Measurements from ENCODE around the gene SMAD6.

Gene SMAD6

GRCh38 chr15:66715181-66715624 lies 13.2 kb downstream of the SMAD6 start:
- H3K4me1 ChIP-seq (ENCODE audit: control insufficient read depth in 1 of 2, insufficient read depth in 2 of 2, low read length in 2 of 2): peaks cover 9 to 25% of the 10 kb centered on the region in 2 donors
- H3K27ac ChIP-seq (ENCODE audit: low read length): no peak overlapping the region
- H3K36me3 ChIP-seq (ENCODE audit: control insufficient read depth in 1 of 2, insufficient read depth in 2 of 2, low read length in 2 of 2): peaks cover 0 to 10% of the 10 kb centered on the region in 2 donors
- no peak overlapping the region for H3K4me3 ChIP-seq (ENCODE audit: low read depth in 1 of 2, low read length in 2 of 2)
- no peaks in the 10 kb centered on the region for H3K9me3 ChIP-seq (ENCODE audit: control insufficient read depth in 1 of 2, low read length in 2 of 2)
- H3K27me3 ChIP-seq (ENCODE audit: low read depth, low read length): no peaks in the 10 kb centered on the region

DNA sequence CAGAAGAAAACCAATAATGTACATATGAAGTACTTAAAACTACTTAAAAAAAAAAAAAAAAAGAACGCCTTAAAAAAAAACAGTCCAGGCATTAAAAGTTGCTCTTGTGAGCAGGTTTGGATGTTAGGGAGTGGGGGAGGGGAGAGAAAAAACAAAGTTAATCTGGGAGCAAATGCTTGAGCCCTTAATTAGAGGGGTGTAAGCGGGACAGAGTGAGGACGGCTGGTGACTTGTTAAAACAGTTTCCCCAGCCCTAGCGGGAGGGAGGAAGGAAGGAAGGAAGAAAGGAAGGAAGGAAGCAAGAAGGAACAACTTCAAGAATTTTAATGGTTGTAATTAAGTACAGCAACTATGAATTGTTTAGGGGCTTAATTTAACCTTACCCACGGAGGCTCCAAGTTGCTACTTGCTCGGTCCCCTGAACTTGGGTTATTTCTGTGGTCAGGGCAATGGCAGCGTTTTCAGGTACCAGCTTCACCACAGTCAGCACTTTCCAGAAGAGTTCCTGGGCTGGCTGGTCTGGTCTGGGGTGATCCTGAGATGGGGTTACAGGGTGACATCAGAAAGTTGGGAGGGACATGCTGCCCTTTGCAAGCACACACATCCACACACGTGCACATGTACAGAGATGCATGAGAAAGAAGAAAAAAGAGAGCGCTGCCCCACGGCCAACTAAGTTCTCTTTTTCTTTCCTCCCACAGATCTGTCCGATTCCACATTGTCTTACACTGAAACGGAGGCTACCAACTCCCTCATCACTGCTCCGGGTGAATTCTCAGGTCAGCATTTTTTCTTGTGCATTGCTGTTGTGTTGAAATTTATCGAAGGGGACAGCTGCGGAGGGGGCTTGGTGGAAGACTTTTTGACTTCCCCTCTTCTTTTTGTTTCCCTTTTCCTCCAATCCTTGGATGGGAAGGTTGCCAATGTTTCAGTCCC lies 14.0 kb downstream of the SMAD6 start:
- no peak overlapping the region for H3K4me3 ChIP-seq (ENCODE audit: low read depth in 1 of 2, low read length in 2 of 2)
- H3K27ac ChIP-seq (ENCODE audit: low read length): no peak overlapping the region
- H3K36me3 ChIP-seq (ENCODE audit: control insufficient read depth in 1 of 2, insufficient read depth in 2 of 2, low read length in 2 of 2): peaks cover 0 to 10% of the 10 kb centered on the region in 2 donors
- H3K27me3 ChIP-seq (ENCODE audit: low read depth, low read length): no peaks in the 10 kb centered on the region
- H3K9me3 ChIP-seq (ENCODE audit: control insufficient read depth in 1 of 2, low read length in 2 of 2): no peaks in the 10 kb centered on the region
- peaks cover 4 to 24% of the 10 kb centered on the region in 2 donors for H3K4me1 ChIP-seq (ENCODE audit: control insufficient read depth in 1 of 2, insufficient read depth in 2 of 2, low read length in 2 of 2)

DNA sequence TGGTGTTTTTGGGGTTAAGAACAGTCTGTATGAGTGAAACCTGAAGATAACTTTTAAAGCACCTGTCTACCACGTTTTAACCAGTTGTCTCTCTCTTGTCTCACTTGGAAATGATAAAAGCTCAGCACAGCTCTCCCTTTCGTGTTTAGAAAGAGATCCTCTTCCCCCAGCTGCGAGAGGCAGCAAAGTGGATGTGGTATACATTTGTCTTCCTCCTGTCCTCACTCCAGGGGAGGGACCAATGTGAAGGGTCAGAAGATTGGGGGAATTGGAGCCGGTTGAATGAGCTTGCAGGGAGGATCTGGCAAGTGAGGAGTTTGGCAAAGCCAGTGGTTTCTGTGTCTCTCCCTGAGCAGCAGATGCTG lies 14.6 kb downstream of the SMAD6 start:
- Histone ChIP-seq H3K4me3 (ENCODE audit: low read depth in 1 of 2, low read length in 2 of 2) (no peak overlapping the region), H3K36me3 (ENCODE audit: control insufficient read depth in 1 of 2, insufficient read depth in 2 of 2, low read length in 2 of 2) (peaks cover 0 to 10% of the 10 kb centered on the region in 2 donors), H3K4me1 (ENCODE audit: control insufficient read depth in 1 of 2, insufficient read depth in 2 of 2, low read length in 2 of 2) (peaks cover 4 to 18% of the 10 kb centered on the region in 2 donors)

GRCh38 chr15:66718220-66718988 lies 16.4 kb downstream of the SMAD6 start:
- Histone ChIP-seq H3K4me1 (ENCODE audit: control insufficient read depth in 1 of 2, insufficient read depth in 2 of 2, low read length in 2 of 2) (peaks cover 4 to 13% of the 10 kb centered on the region in 2 donors), H3K27ac (ENCODE audit: low read length) (no peak overlapping the region), H3K27me3 (ENCODE audit: low read depth, low read length) (no peaks in the 10 kb centered on the region), H3K36me3 (ENCODE audit: control insufficient read depth in 1 of 2, insufficient read depth in 2 of 2, low read length in 2 of 2) (peaks cover 0 to 10% of the 10 kb centered on the region in 2 donors), H3K9me3 (ENCODE audit: control insufficient read depth in 1 of 2, low read length in 2 of 2) (no peaks in the 10 kb centered on the region), H3K4me3 (ENCODE audit: low read depth in 1 of 2, low read length in 2 of 2) (no peak overlapping the region)

More for the DNA sequence above, 14.6 kb downstream of the SMAD6 start:
- Histone ChIP-seq H3K27ac (ENCODE audit: low read length) (no peak overlapping the region), H3K27me3 (ENCODE audit: low read depth, low read length) (no peaks in the 10 kb centered on the region), H3K9me3 (ENCODE audit: control insufficient read depth in 1 of 2, low read length in 2 of 2) (no peaks in the 10 kb centered on the region)

DNA sequence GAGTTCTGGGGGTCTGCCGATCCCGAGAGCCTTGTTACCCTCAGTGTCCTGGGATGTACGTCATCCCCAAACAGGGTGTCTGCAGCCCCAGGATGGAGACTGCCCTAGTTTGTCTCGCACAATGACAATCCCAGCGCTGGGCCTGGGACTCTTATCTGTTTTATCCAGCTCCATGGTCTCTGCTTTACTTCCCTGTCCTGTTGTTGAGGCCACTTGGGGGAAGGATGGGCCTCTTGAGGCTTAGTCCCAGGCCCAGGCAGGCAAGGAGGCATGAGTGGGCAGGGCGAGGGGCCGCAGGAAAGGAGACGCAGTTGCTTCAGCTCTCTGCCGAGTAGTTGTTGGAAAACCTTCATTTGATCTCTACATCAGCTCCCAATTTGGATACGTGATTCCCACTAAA lies 17.4 kb downstream of the SMAD6 start:
- peaks cover 0 to 10% of the 10 kb centered on the region in 2 donors for H3K36me3 ChIP-seq (ENCODE audit: control insufficient read depth in 1 of 2, insufficient read depth in 2 of 2, low read length in 2 of 2)
- no peak overlapping the region for H3K27ac ChIP-seq (ENCODE audit: low read length)
- H3K4me1 ChIP-seq (ENCODE audit: control insufficient read depth in 1 of 2, insufficient read depth in 2 of 2, low read length in 2 of 2): peaks cover 0 to 14% of the 10 kb centered on the region in 2 donors

GRCh38 chr15:66720206-66721010 lies 18.4 kb downstream of the SMAD6 start:
- peaks cover 0 to 10% of the 10 kb centered on the region in 2 donors for H3K36me3 ChIP-seq (ENCODE audit: control insufficient read depth in 1 of 2, insufficient read depth in 2 of 2, low read length in 2 of 2)
- no peak overlapping the region for H3K27ac ChIP-seq (ENCODE audit: low read length)
- H3K4me3 ChIP-seq (ENCODE audit: low read depth in 1 of 2, low read length in 2 of 2): no peak overlapping the region
- peaks cover 0 to 16% of the 10 kb centered on the region in 2 donors for H3K4me1 ChIP-seq (ENCODE audit: control insufficient read depth in 1 of 2, insufficient read depth in 2 of 2, low read length in 2 of 2)
- H3K9me3 ChIP-seq (ENCODE audit: control insufficient read depth in 1 of 2, low read length in 2 of 2): no peaks in the 10 kb centered on the region
- H3K27me3 ChIP-seq (ENCODE audit: low read depth, low read length): no peaks in the 10 kb centered on the region

More for the DNA sequence above, 17.4 kb downstream of the SMAD6 start:
- H3K9me3 ChIP-seq (ENCODE audit: control insufficient read depth in 1 of 2, low read length in 2 of 2): no peaks in the 10 kb centered on the region
- no peak overlapping the region for H3K4me3 ChIP-seq (ENCODE audit: low read depth in 1 of 2, low read length in 2 of 2)
- no peaks in the 10 kb centered on the region for H3K27me3 ChIP-seq (ENCODE audit: low read depth, low read length)

GRCh38 chr15:66721020-66721419 lies 19.0 kb downstream of the SMAD6 start:
- no peak overlapping the region for H3K4me3 ChIP-seq (ENCODE audit: low read depth in 1 of 2, low read length in 2 of 2)
- H3K4me1 ChIP-seq (ENCODE audit: control insufficient read depth in 1 of 2, insufficient read depth in 2 of 2, low read length in 2 of 2): peaks cover 0 to 14% of the 10 kb centered on the region in 2 donors
- H3K27ac ChIP-seq (ENCODE audit: low read length): no peak overlapping the region
- H3K36me3 ChIP-seq (ENCODE audit: control insufficient read depth in 1 of 2, insufficient read depth in 2 of 2, low read length in 2 of 2): peaks cover 0 to 10% of the 10 kb centered on the region in 2 donors
- H3K27me3 ChIP-seq (ENCODE audit: low read depth, low read length): no peaks in the 10 kb centered on the region
- H3K9me3 ChIP-seq (ENCODE audit: control insufficient read depth in 1 of 2, low read length in 2 of 2): no peaks in the 10 kb centered on the region

DNA sequence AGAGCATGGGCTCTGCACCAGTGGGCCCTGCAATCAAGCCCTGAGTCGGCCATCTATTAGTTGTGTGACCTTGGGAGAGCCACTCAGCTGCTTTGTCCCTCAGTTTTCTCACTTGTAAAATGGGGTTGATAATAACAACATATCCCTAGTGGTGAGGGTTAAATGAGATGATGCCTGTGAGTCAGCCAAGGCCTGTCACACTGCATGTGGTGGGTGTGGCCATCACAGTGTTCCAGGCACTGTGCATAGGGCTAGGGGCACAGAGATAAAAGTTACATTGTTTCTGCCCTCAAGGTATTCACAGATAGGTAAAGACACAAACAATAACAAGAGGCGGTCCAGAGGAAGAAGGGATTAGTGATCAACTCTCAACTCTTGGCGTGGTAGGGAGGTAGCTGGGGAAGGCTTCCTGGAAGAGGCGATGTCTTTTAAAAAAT lies 19.5 kb downstream of the SMAD6 start:
- Histone ChIP-seq H3K36me3 (ENCODE audit: control insufficient read depth in 1 of 2, insufficient read depth in 2 of 2, low read length in 2 of 2) (peaks cover 0 to 8% of the 10 kb centered on the region in 2 donors), H3K27ac (ENCODE audit: low read length) (no peak overlapping the region), H3K27me3 (ENCODE audit: low read depth, low read length) (no peaks in the 10 kb centered on the region), H3K4me1 (ENCODE audit: control insufficient read depth in 1 of 2, insufficient read depth in 2 of 2, low read length in 2 of 2) (peaks cover 0 to 13% of the 10 kb centered on the region in 2 donors), H3K9me3 (ENCODE audit: control insufficient read depth in 1 of 2, low read length in 2 of 2) (no peaks in the 10 kb centered on the region), H3K4me3 (ENCODE audit: low read depth in 1 of 2, low read length in 2 of 2) (no peak overlapping the region)

GRCh38 chr15:66721954-66722353 lies 19.9 kb downstream of the SMAD6 start:
- peaks cover 0 to 13% of the 10 kb centered on the region in 2 donors for H3K4me1 ChIP-seq (ENCODE audit: control insufficient read depth in 1 of 2, insufficient read depth in 2 of 2, low read length in 2 of 2)
- peaks cover 0 to 4% of the 10 kb centered on the region in 2 donors for H3K36me3 ChIP-seq (ENCODE audit: control insufficient read depth in 1 of 2, insufficient read depth in 2 of 2, low read length in 2 of 2)
- H3K4me3 ChIP-seq (ENCODE audit: low read depth in 1 of 2, low read length in 2 of 2): no peak overlapping the region
- H3K9me3 ChIP-seq (ENCODE audit: control insufficient read depth in 1 of 2, low read length in 2 of 2): no peaks in the 10 kb centered on the region
- H3K27ac ChIP-seq (ENCODE audit: low read length): no peak overlapping the region
- no peaks in the 10 kb centered on the region for H3K27me3 ChIP-seq (ENCODE audit: low read depth, low read length)

- no peak overlapping the region for H3K27ac ChIP-seq (ENCODE audit: low read length)
- no peak overlapping the region for H3K4me3 ChIP-seq (ENCODE audit: low read depth in 1 of 2, low read length in 2 of 2)
- H3K4me1 ChIP-seq (ENCODE audit: control insufficient read depth in 1 of 2, insufficient read depth in 2 of 2, low read length in 2 of 2): peaks cover 0 to 13% of the 10 kb centered on the region in 2 donors
- H3K36me3 ChIP-seq (ENCODE audit: control insufficient read depth in 1 of 2, insufficient read depth in 2 of 2, low read length in 2 of 2): no peaks in the 10 kb centered on the region
- H3K27me3 ChIP-seq (ENCODE audit: low read depth, low read length): no peaks in the 10 kb centered on the region
- no peaks in the 10 kb centered on the region for H3K9me3 ChIP-seq (ENCODE audit: control insufficient read depth in 1 of 2, low read length in 2 of 2)
Measured at GRCh38 chr15:66722757-66723540, 20.9 kb downstream of the SMAD6 start.
